ENCODE measurements around the gene TMBIM4.
"Not testable (repeated sequence)": the region's sequence is repeated elsewhere in the genome, so short reads cannot be mapped to it uniquely, and the experiment has no call there.

TMBIM4 gene

GRCh38 chr12:66184822-66185221 lies 15.0 kb upstream of the TMBIM4 start:
- DNase-seq (ENCODE audit: low read depth, low spot score): not testable (repeated sequence)

DNA sequence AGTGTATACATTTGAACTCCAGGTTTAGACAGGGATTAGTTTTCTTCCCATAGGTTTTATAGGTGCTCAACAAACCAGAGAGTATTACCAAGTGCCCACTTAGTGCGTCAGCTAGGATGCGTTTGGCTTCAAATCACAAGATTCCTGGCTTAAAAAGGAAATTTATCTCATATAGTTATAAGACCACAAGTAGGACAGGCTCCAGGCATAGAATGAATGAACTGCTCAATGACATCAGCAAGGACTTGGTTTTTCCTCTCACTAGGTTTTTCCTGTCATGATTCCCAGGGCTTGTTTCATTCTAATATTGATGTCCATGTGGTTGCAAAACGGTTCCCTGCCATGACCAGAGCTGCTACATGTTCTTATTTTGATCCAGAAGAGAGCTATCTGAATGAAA lies 13.2 kb upstream of the TMBIM4 start:
- no peak for DNase-seq (ENCODE audit: low read depth, low spot score)

GRCh38 chr12:66176105-66176900 lies 6.5 kb upstream of the TMBIM4 start:
- DNase-seq (ENCODE audit: low read depth, low spot score): no peak

DNA sequence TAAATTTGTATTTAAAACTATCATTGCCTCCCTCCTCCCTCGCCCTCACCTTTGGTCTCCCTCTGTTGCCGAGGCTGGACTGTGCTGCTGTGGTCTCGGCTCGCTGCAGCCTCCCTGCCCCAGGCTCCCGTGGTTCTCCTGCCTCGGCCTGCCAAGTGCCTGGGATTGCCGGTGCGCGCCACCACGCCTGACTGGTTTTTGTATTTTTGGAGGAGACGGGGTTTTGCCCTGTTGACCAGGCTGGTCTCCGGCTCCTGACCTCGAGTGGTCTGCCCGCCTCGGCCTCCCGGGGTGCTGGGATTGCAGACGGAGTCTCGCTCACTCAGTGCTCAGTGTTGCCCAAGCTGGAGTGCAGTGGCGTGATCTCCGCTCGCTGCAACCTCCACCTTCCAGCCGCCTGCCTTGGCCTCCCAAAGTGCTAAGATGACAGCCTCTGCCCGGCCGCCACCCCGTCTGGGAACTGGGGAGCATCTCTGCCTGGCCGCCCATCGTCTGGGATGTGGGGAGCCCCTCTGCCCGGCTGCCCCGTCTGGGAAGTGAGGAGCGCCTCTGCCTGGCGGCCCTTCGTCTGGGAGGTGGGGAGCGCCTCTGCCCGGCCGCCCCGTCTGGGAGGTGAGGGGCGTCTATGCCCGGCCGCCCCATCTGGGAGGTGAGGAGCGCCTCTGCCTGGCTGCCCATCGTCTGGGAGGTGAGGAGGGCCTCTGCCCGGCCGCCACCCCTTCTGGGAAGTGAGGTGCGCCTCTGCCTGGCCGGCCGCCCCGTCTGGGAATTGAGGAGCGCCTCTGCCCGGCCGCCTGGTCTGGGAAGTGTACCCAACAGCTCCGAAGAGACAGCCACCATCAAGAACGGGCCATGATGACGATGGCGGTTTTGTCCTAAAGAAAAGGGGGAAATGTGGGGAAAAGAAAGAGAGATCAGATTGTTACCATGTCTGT lies 4.9 kb upstream of the TMBIM4 start:
- DNase-seq (ENCODE audit: low read depth, low spot score): not testable (repeated sequence)

GRCh38 chr12:66170606-66171005 lies 810 bp upstream of the TMBIM4 start:
- no peak for DNase-seq (ENCODE audit: low read depth, low spot score)

- no peak for DNase-seq (ENCODE audit: low read depth, low spot score)
Measured at GRCh38 chr12:66168410-66168809, 1.4 kb downstream of the TMBIM4 start.

- no peak for DNase-seq (ENCODE audit: low read depth, low spot score)
Measured at GRCh38 chr12:66166561-66166960, 3.2 kb downstream of the TMBIM4 start.

DNA sequence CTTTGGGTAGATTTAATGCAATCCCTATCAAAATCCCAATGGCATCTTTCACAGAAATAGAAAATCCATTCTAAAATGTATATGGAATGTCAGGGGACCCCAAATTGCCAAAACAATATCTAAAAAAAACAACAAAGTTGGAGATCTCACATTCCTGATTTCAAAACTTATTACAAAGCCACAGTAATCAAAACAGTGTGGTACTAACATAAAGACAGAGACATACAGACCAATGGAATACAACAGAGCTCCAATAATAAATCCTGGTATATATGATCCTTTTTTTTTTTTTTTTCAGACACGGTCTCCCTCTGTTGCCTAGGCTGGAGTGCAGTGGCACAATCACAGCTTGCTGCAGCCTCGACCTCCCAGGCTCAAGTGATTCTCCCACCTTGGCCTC lies 4.7 kb downstream of the TMBIM4 start:
- DNase-seq (ENCODE audit: low read depth, low spot score): no peak

DNA sequence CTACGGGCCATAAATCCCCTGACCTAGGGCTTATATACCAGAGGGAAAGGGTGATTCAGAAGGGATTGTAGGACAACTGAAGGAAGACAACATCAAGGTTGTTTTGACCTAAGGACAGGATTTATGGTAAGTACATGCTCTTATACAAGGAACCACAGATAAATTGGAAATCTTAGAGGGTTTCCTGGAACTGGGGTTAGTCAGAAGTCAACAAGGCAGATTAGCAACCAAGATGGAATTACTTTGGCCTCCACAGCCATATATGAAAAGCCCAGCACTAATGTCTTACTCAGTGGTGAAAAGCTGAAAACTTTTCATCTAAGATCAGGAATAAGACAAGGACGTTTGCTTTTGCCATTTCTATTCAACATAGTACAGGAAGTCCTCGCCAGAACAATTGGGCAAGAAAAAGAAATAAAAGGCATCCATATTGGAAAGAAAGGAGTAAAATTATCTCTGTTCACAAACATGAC lies 5.4 kb downstream of the TMBIM4 start:
- DNase-seq (ENCODE audit: low read depth, low spot score): no peak

- no peak for DNase-seq (ENCODE audit: low read depth, low spot score)
Measured at GRCh38 chr12:66163289-66163688, 6.5 kb downstream of the TMBIM4 start.

DNA sequence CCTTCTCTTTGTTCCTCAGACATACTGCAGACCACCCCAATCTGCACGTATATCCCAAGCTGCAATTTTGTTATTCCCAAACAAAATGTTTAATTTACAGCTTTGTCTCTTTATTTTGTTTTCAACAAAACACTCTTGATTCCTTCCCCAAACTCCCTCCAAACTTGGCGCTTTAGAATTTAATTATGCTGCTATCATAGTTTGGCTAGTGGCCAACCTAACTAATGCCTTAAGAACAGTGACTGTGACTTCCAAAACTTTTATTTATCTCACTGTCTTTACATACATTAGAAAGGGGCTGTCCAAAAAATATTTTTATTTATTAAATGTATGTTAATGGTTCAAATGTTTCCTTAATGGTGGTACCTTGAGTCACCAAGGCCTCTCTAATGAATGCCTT lies 7.1 kb downstream of the TMBIM4 start:
- DNase-seq (ENCODE audit: low read depth, low spot score): no peak

DNA sequence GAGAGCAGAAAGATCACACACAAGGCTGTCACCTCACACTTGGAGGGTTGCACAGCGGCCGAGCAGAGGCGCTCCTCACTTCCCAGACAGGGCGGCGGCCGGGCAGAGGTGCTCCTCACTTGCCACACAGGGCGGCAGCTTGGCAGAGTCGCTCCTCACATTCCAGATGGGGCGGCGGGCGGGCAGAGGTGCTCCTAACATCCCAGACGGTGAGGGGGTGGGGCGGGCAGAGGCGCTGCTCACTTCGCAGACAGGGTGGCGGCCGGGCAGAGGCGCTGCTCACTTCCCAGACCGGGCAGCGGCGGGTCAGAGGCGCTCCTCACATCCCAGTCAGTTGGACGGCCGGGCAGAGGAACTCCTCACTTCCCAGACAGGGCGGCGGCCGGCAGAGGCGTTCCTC lies 9.1 kb downstream of the TMBIM4 start:
- DNase-seq (ENCODE audit: low read depth, low spot score): no peak

GRCh38 chr12:66159123-66159522 lies 10.7 kb downstream of the TMBIM4 start:
- DNase-seq (ENCODE audit: low read depth, low spot score): no peak

DNA sequence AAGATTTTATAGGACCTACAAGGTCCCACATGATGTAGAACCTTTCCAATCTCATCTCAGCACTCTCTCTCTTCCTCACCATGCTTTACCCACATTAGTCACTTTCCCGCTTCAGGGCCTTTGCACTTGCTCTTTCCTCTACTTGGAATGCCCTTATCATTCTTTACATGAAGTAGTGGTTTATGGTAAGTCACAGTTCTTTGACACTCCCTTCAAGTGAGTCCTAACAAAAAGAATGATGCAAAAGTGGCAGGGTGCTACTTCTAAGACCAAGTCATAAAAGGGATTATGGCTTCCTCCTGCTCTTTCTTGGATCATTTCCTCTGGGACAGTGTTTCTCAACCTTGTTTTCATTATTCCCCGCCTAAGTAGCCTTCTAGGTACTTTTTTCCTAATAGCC lies 13.1 kb downstream of the TMBIM4 start:
- DNase-seq (ENCODE audit: low read depth, low spot score): no peak

DNA sequence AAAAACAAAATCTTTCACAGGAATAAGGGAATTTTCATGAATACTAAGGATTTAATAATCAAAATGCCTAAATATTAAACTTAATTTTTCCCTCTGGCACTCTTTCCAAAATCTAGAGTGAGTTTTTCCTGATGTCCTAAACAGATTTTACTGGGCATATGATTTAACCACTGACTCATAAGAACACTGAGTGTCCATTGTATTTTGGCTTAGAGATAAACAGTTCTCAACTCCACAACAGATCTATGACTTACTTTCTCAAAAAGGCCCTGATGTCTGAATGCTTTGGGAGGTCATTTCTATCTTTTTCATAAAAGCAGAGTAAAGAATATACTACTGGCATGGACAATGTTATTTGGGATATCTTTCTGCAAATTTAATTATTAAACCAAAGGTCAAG lies 15.0 kb downstream of the TMBIM4 start:
- DNase-seq (ENCODE audit: low read depth, low spot score): no peak

DNA sequence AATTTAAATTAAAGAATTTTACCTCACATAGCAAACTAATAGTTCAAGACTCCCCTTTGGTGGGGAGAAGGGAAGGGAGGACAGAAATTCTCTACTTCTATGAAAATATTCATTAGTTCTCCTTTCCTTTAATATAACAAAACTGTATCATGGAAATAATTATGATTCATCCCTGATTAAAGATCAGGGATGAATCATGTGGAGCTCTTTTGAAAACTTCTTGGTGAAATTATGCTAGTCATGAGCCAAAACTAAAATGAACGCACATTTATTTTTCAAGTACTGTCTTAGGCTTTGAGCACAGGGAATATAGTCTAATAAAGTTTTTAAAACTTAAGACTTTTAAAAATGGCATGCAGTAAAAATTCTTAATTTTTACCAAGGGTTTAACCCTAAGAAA lies 17.1 kb downstream of the TMBIM4 start:
- DNase-seq (ENCODE audit: low read depth, low spot score): no peak

DNA sequence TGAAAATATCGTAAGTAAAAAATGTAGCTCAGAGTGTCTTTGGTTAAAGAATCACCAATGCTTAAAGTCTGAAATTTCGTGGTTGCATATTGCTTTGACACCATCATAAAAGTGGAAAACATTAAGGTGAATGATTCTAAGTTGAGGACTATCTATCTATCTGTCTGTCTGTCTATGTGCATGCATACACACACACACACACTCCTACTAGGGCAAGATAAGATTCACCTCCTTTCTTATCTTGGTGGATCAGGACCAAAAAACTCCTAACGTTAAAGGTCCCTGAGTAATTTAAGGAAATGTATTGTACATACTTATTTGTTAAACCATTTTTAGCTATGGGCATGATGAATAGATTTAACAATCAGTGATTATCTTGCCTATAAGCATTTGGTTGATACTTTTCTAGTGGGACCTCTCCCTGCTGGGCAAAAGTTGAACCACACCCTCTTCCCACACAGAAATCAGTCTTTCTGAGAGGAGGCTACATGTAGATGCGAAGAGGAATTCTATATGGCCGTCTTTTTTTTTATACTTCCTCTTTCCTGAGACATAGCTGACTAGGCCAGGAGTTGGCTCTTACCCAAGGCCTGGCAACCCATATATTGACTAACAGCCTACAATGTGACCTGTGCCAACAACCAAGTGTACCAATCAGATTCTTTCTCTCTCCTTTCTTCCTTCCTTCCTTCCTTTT lies 19.9 kb downstream of the TMBIM4 start:
- no peak for DNase-seq (ENCODE audit: low read depth, low spot score)

- DNase-seq (ENCODE audit: low read depth, low spot score): no peak
Measured at GRCh38 chr12:66144791-66145754, 24.7 kb downstream of the TMBIM4 start.

GRCh38 chr12:66143868-66144267 lies 25.9 kb downstream of the TMBIM4 start:
- DNase-seq (ENCODE audit: low read depth, low spot score): no peak

- no peak for DNase-seq (ENCODE audit: low read depth, low spot score)
Measured at GRCh38 chr12:66142826-66143225, 27.0 kb downstream of the TMBIM4 start.

- DNase-seq (ENCODE audit: low read depth, low spot score): no peak
Measured at GRCh38 chr12:66141299-66141698, 28.5 kb downstream of the TMBIM4 start.

Data from activated naive CD8-positive, alpha-beta T cell treated with anti-CD3 and anti-CD28 coated beads, Interleukin-2, amount 50 U/mL, for 16 hours (primary cell).